IMR-90 (cell line): ENCODE data around the gene ZSCAN18. TPM values are rescaled to one million over a fixed set of nuclear protein-coding genes. Genes with fewer than 3 reads are reported as not detected.

Experiments used
- ATAC-seq: fragments of 200-7000 bp; cut with Tn5 transposase; 2 replicates; pipeline ENCODE4 v1.9.1; 2020; ENCODE audit warnings: low read depth, mild to moderate bottlenecking, moderate library complexity
- BruUV-seq: library from RNA; stranded (reverse); fragments of 400-500 nt; replicated peaks from 2 replicates; lab custom pipeline; 2021; lab: Mats Ljungman, UMichigan
- CTCF ChIA-PET: fragments of 300-600 bp; formaldehyde crosslinking; extraction: SDS; loops from one replicate; lab custom pipeline; 2021; ENCODE audit warnings: antibody characterized with exemption; lab: Yijun Ruan, JAX
- POLR2A ChIA-PET: fragments of 300-600 bp; sonication (Branson Sonifier 250); formaldehyde crosslinking; loops from one replicate; lab custom pipeline; 2022; ENCODE audit warnings: antibody characterized with exemption; ENCODE audit not compliant: unreplicated experiment; lab: Charles Lee
- DNase-seq: peaks from one replicate; pipeline ENCODE4 v3.0.0; 2013
- H2AFZ ChIP-seq: replicated peaks from 2 replicates; pipeline ENCODE3; 2013; ENCODE audit warnings: low read length, mild to moderate bottlenecking; ENCODE audit not compliant: poor library complexity
- H2AK5ac ChIP-seq: 2 replicates; pipeline ENCODE4 v1.6.1; 2013; ENCODE audit warnings: low read depth, low read length, inconsistent platforms
- H2AK9ac ChIP-seq: replicated peaks from 2 replicates; pipeline ENCODE3; 2013; ENCODE audit warnings: mild to moderate bottlenecking, low read depth, low read length, moderate library complexity; ENCODE audit not compliant: poor library complexity
- H2BK120ac ChIP-seq: 2 replicates; pipeline ENCODE4 v1.6.1; 2013; ENCODE audit warnings: low read depth, low read length, inconsistent platforms
- H2BK15ac ChIP-seq: 3 replicates; pipeline ENCODE4 v1.6.1; 2013; ENCODE audit warnings: low read depth, low read length, inconsistent platforms
- H2BK20ac ChIP-seq: 2 replicates; pipeline ENCODE4 v1.6.1; 2013; ENCODE audit warnings: low read depth, mild to moderate bottlenecking, inconsistent platforms, low read length, moderate library complexity
- H2BK5ac ChIP-seq: 2 replicates; pipeline ENCODE4 v1.6.1; 2013; ENCODE audit warnings: mild to moderate bottlenecking, low read depth, low read length, inconsistent platforms; ENCODE audit not compliant: poor library complexity, severe bottlenecking
- H3K14ac ChIP-seq: replicated peaks from 2 replicates; pipeline ENCODE4 v1.6.1; 2013; ENCODE audit warnings: low read depth, low read length, inconsistent platforms
- H3K18ac ChIP-seq: 2 replicates; pipeline ENCODE4 v1.6.1; 2013; ENCODE audit warnings: low read depth, low read length, control low read depth
- H3K23ac ChIP-seq: 2 replicates; pipeline ENCODE4 v1.6.1; 2013; ENCODE audit warnings: low read depth, low read length, inconsistent platforms
- H3K27ac ChIP-seq: 2 replicates; pipeline ENCODE4 v1.5.1; 2013; ENCODE audit warnings: mild to moderate bottlenecking, control low read depth, low read length; ENCODE audit not compliant: insufficient read depth
- H3K27me3 ChIP-seq: 2 replicates; pipeline ENCODE4 v1.6.1; 2013; ENCODE audit warnings: low read length; ENCODE audit not compliant: control insufficient read depth, insufficient read depth
- H3K36me3 ChIP-seq: 2 replicates; pipeline ENCODE4 v1.6.1; 2013; ENCODE audit warnings: low read length, mixed read lengths; ENCODE audit not compliant: control insufficient read depth, insufficient read depth
- H3K4ac ChIP-seq: 2 replicates; pipeline ENCODE4 v1.6.1; 2013; ENCODE audit warnings: low read depth, low read length, inconsistent platforms
- H3K4me1 ChIP-seq: 2 replicates; pipeline ENCODE4 v1.6.1; 2013; ENCODE audit warnings: low read length, mixed read lengths; ENCODE audit not compliant: control insufficient read depth, insufficient read depth
- H3K4me2 ChIP-seq: 2 replicates; pipeline ENCODE4 v1.6.1; 2013; ENCODE audit warnings: low read depth, mild to moderate bottlenecking, control low read depth, low read length, moderate library complexity
- H3K4me3 ChIP-seq: 2 replicates; pipeline ENCODE4 v1.5.1; 2013; ENCODE audit warnings: low read depth, mild to moderate bottlenecking, control low read depth, low read length, moderate library complexity; ENCODE audit not compliant: insufficient read depth
- H3K56ac ChIP-seq: 2 replicates; pipeline ENCODE4 v1.6.1; 2013; ENCODE audit warnings: low read length, inconsistent platforms; ENCODE audit not compliant: insufficient read depth; ENCODE audit errors: extremely low read depth
- H3K79me1 ChIP-seq, 2 experiments: 2 replicates each; pipeline ENCODE4 v1.6.1; 2013; ENCODE audit warnings: low read length in 2 of 2, inconsistent platforms in 1 of 2, low read depth in 1 of 2
- H3K9ac ChIP-seq: 2 replicates; pipeline ENCODE4 v1.6.1; 2013; ENCODE audit warnings: low read depth, low read length, control low read depth
- H3K9me1 ChIP-seq: 2 replicates; pipeline ENCODE4 v1.6.1; 2013; ENCODE audit warnings: low read length, inconsistent platforms; ENCODE audit not compliant: insufficient read depth
- H3K9me3 ChIP-seq: 2 replicates; pipeline ENCODE4 v1.6.1; 2013; ENCODE audit warnings: low read length; ENCODE audit not compliant: control insufficient read depth, insufficient read depth
- H4K20me1 ChIP-seq: 2 replicates; pipeline ENCODE4 v1.6.1; 2013; ENCODE audit warnings: low read length, inconsistent platforms; ENCODE audit not compliant: insufficient read depth
- H4K5ac ChIP-seq: 2 replicates; pipeline ENCODE4 v1.6.1; 2013; ENCODE audit warnings: mild to moderate bottlenecking, low read depth, low read length, control low read depth
- H4K8ac ChIP-seq, 2 experiments: 2 replicates each; pipeline ENCODE4 v1.6.1; 2013; ENCODE audit warnings: low read depth in 2 of 2, low read length in 2 of 2, control low read depth in 1 of 2, inconsistent platforms in 1 of 2
- H4K91ac ChIP-seq: 2 replicates; pipeline ENCODE4 v1.6.1; 2013; ENCODE audit warnings: low read depth, low read length, inconsistent platforms; ENCODE audit not compliant: insufficient read depth
- BHLHE40 ChIP-seq: fragments of 150-350 bp; IDR thresholded peaks from 2 replicates; pipeline ENCODE4 v1.6.1; 2016; ENCODE audit warnings: mild to moderate bottlenecking, low read depth, low read length
- CEBPB ChIP-seq: IDR thresholded peaks from 2 replicates; pipeline ENCODE4 v1.6.1; 2012; ENCODE audit warnings: low read depth, low read length, improper control_type of control experiment
- CHD1 ChIP-seq: IDR thresholded peaks from 2 replicates; pipeline ENCODE4 v1.6.1; 2012; ENCODE audit warnings: low read depth, low read length, improper control_type of control experiment
- CTCF ChIP-seq: conservative IDR thresholded peaks from 2 replicates; pipeline ENCODE4 v1.5.1; 2012; ENCODE audit warnings: mild to moderate bottlenecking, low read depth, low read length, improper control_type of control experiment
- ELK1 ChIP-seq: fragments of 150-350 bp; IDR thresholded peaks from 2 replicates; pipeline ENCODE4 v1.6.1; 2016; ENCODE audit warnings: low read depth, mild to moderate bottlenecking, low read length, moderate library complexity, borderline replicate concordance
- FOS ChIP-seq: fragments of 150-350 bp; IDR thresholded peaks from 2 replicates; pipeline ENCODE4 v1.6.1; 2016; ENCODE audit warnings: low read depth, low read length
- MAFK ChIP-seq: IDR thresholded peaks from 2 replicates; pipeline ENCODE4 v1.6.1; 2012; ENCODE audit warnings: low read depth, low read length, improper control_type of control experiment
- MAZ ChIP-seq: IDR thresholded peaks from 2 replicates; pipeline ENCODE4 v1.6.1; 2012; ENCODE audit warnings: low read depth, mild to moderate bottlenecking, low read length, improper control_type of control experiment, moderate library complexity, borderline replicate concordance
- MXI1 ChIP-seq: IDR thresholded peaks from 2 replicates; pipeline ENCODE4 v1.6.1; 2012; ENCODE audit warnings: low read depth, mild to moderate bottlenecking, low read length, moderate library complexity, borderline replicate concordance
- NFE2L2 ChIP-seq: fragments of 150-350 bp; IDR thresholded peaks from 2 replicates; pipeline ENCODE4 v1.6.1; 2016; ENCODE audit warnings: low read depth, mild to moderate bottlenecking, low read length
- POLR2A ChIP-seq: IDR thresholded peaks from 2 replicates; pipeline ENCODE4 v1.6.1; 2012; ENCODE audit warnings: mild to moderate bottlenecking, low read depth, low read length
- RAD21 ChIP-seq: IDR thresholded peaks from 2 replicates; pipeline ENCODE4 v1.6.1; 2012; ENCODE audit warnings: low read length, improper control_type of control experiment
- RCOR1 ChIP-seq: IDR thresholded peaks from 2 replicates; pipeline ENCODE4 v1.6.1; 2012; ENCODE audit warnings: mild to moderate bottlenecking, low read length, improper control_type of control experiment; ENCODE audit not compliant: insufficient replicate concordance
- RFX5 ChIP-seq: IDR thresholded peaks from 2 replicates; pipeline ENCODE4 v1.8.0; 2012; ENCODE audit warnings: low read depth, mild to moderate bottlenecking, low read length, moderate library complexity
- SMC3 ChIP-seq: fragments of 150-350 bp; IDR thresholded peaks from 2 replicates; pipeline ENCODE4 v1.6.1; 2016; ENCODE audit warnings: low read depth, mild to moderate bottlenecking, antibody characterized with exemption, low read length, moderate library complexity
- WGBS, 2 experiments: methylation state at CpG; one replicate each; pipeline versions ENCODE4 v1.1.5 to v1.1.7; 2013; ENCODE audit warnings: missing lambda C conversion rate in 2 of 2; ENCODE audit not compliant: insufficient read length in 1 of 2; ENCODE audit errors: extremely low coverage in 2 of 2; 5-methylcytosine and 5-hydroxymethylcytosine counted together
- dilution Hi-C: fragments of 300-500 bp; cut with HindIII; formaldehyde crosslinking; loops from one replicate; pipeline ENCODE4 v1.14.3; 2018; ENCODE audit warnings: low sequenced_read_pairs; ENCODE audit not compliant: unreplicated experiment
- in situ Hi-C: fragments of 300-500 bp; cut with MboI; formaldehyde crosslinking; loops from 3 replicates; pipeline ENCODE4 v1.14.3; 2019; ENCODE audit warnings: low sequenced_read_pairs, inconsistent platforms, mixed read lengths
- intact Hi-C: fragments of 100-400 bp; cut with micrococcal nuclease; formaldehyde crosslinking; loops from 2 replicates; pipeline ENCODE4 v1.10.0; 2022
- polyA plus RNA-seq, 3 experiments: library from polyadenylated mRNA; depleted of rRNA; stranded (reverse); fragments of >200 nt; gene quantifications; 2 replicates each; pipeline ENCODE4 v1.2.3, GENCODE V29; 2012; ENCODE audit warnings: low replicate concordance in 1 of 3
- total RNA-seq: library from RNA; depleted of rRNA; stranded (reverse); fragments of >200 nt; gene quantifications from 2 replicates; pipeline ENCODE4 v1.2.3, GENCODE V29; 2012
- TF ChIP-seq, protein P1 (sequence below): fragments of 150-350 bp; IDR thresholded peaks from 2 replicates; pipeline ENCODE4 v1.6.1; 2017; ENCODE audit warnings: mild to moderate bottlenecking, antibody characterized with exemption, low read length, low read depth

The ZSCAN18 gene
- total and polyA plus RNA-seq, 2 of the 4 experiments (the other 2 are of a cell fraction), result 3.0 to 8.2 TPM

DNA sequence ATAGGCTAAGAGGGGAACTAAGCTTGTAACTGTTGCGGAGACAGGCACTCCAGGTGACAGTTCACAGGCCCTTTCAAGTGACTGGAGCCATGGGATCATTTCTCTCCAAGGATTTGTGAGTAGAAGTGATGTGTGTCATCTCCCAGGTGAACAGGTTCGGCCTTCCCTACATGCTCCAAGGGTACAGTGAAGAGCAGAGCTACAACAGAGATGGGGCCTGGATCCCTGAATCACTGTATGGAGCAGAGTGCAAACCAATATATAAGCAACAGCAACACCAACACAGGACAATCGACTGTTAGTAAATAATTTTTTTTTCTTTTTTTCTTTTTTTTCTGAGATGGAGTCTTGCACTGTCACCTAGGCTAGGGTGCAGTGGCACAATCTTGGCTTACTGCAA, 15.0 kb downstream of the ZSCAN18 start:
- peaks cover 76% of the 10 kb centered on the region for H3K9me3 ChIP-seq
- WGBS, 2 experiments, result no CpG with 5 or more reads among the region's 3 CpGs
- ATAC-seq, result no peak

More for the DNA sequence above, 15.0 kb downstream of the ZSCAN18 start:
- Histone ChIP-seq H3K36me3 (peaks cover 23% of the 10 kb centered on the region), H3K4me3 (no peak overlapping the region), H2BK5ac (no peak overlapping the region), H3K56ac (no peak overlapping the region), H3K4ac (no peak overlapping the region), H3K79me1 (no peaks in the 10 kb centered on the region), H3K23ac (no peak overlapping the region), H2BK15ac (no peak overlapping the region), H4K20me1 (no peaks in the 10 kb centered on the region), H2BK120ac (no peak overlapping the region), H2AFZ (no peak overlapping the region), H4K91ac (no peak overlapping the region), H3K9me1 (no peaks in the 10 kb centered on the region), H3K9ac (no peak overlapping the region), H3K27ac (no peak overlapping the region), H2AK5ac (no peak overlapping the region), H2AK9ac (no peak overlapping the region), H3K18ac (no peak overlapping the region), H2BK20ac (no peak overlapping the region), H4K5ac (no peak overlapping the region), H3K4me1 (no peaks in the 10 kb centered on the region), H4K8ac (no peak overlapping the region), H3K14ac (no peak overlapping the region), H3K27me3 (no peaks in the 10 kb centered on the region), H3K4me2 (no peak overlapping the region)
- in situ Hi-C loops (no loop called here), dilution Hi-C loops (no loop called here), intact Hi-C loops (no loop called here)
- CTCF ChIA-PET, result no interaction called here
- no peak for DNase-seq
- no peak for TF ChIP-seq POLR2A
- TF ChIP-seq MAFK, result no peak
- TF ChIP-seq SMC3, result no peak
- TF ChIP-seq RFX5, result no peak
- TF ChIP-seq CHD1, result no peak
- TF ChIP-seq RCOR1, result no peak
- no peak for TF ChIP-seq FOS
- TF ChIP-seq BHLHE40, result no peak
- no peak for TF ChIP-seq MAZ
- TF ChIP-seq MXI1, result no peak
- TF ChIP-seq CEBPB, result no peak
- no peak for TF ChIP-seq ELK1
- no peak for TF ChIP-seq NFE2L2
- TF ChIP-seq RAD21, result no peak
- TF ChIP-seq CTCF, result no peak
- TF ChIP-seq, protein P1, sequence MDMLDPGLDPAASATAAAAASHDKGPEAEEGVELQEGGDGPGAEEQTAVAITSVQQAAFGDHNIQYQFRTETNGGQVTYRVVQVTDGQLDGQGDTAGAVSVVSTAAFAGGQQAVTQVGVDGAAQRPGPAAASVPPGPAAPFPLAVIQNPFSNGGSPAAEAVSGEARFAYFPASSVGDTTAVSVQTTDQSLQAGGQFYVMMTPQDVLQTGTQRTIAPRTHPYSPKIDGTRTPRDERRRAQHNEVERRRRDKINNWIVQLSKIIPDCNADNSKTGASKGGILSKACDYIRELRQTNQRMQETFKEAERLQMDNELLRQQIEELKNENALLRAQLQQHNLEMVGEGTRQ, result no peak
- no TSS peak for BruUV-seq
- POLR2A ChIA-PET, result no interaction called here
